NCI-H2196 treated with DMSO at 0.1 percent for 48 hours (cell line): ENCODE results near the gene CCDC74B.
A peak's percentile ranks its signal among the peaks of the same experiment; 100 is the strongest.
"Not testable (repeated sequence)": the region's sequence is repeated elsewhere in the genome, so short reads cannot be mapped to it uniquely, and the experiment has no call there.

Experiments
- DNase-seq: peaks from one replicate; lab custom pipeline; 2025; ENCODE audit not compliant: unreplicated experiment; lab: John Stamatoyannopoulos, UW

The CCDC74B gene

DNA sequence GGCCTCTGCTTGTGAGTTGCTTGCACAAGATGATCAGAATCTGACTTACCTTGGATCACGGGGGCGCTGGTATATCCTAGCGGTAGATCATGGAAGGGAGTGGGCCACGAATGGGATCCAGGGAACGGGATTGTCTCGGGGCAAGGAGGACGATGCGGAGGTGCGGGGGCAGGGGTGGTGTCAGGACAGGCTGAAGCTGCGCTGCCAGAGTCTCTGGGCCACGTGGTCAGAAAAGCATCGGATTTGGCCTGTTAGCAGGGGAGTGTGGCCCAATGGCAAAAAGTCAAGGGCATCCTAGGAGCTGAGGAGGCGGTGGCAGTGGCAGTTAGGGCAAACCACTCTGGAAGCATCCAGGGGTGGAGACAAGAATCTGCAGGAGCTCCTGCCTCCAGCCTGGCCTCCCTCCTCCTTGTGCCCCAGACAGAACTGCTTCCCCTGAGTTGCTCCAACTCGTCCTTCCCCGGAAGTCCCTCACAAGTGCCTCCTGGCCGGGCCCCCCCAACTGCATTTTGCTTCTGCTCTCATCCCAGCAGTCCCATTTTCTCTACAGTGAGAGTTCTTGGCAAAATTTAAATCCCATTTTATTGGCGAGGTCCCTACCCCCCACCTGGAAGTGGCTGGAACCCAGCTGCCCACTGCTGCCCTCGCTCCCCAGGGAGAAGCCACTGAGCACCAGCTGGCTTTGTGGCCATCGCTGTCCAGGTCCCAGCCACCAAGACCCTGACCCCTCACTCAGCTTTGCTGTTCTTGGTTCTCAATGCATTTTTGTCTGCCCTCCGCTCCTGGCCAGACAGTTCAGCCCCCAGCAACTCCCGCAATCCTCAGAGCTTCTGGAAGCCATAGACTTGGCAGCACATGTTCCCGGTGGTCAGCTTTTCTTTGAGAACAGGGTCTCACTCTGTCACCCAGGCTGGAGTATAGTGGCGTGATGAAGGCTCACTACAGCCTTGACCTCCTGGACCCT lies 5.6 kb upstream of the CCDC74B start:
- DNase-seq = no peak

DNA sequence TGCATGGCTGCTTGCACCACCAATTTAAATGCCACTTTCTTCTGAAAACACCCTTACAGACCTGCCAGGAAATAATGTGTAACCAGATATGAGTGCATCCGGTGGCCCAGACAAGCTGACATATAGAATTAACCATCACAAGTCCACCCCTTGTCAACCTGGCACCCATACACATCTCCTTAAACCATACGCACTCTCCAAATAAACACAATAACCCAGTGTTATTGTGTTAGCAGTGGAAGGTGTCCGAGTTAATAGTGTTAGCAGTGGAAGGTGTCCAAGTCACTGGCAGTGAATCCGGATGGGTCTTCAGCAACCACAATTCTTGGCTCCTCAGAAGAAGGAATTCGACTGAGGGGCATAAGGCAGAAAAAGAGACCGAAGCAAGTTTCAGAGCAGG lies 3.6 kb upstream of the CCDC74B start:
- DNase-seq = not testable (repeated sequence)

DNA sequence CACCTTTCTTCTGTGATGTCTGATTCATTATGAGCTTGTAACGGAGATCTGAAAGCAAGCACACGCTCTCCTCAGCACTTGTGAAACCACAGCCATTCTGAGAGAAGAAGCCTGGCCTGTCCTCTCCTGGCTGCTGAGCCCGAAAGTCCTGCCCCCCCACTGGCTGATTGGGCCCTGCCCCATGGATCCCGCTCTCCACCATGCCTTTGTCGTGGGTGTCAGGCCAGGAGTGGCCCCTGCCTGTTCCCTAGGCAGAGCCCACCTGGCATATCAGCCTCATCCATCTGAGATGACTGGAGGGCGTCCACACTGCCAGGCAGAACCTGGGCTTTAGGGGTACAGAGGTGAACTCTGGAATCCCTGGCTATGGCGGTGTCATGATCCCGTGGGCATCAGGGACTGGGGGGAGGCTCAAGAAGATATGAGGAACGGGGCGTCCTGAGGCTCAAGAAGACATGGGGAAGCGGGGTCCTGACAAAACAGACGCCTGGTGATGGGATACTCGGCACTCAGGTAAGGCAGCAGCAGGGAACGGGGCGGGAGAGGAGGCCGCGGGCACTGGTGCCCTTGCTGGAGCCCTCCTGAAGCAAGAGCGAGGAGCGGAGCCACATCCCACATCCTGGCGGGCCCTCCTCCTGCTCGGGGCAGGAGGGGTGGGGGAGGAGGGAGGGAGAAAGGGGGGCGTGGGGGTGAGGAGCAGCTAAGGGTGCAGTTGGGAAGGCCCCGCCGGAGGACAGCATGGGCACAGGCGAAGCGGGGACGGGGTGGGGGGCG lies 1.5 kb downstream of the CCDC74B start:
- not testable (repeated sequence) for DNase-seq

DNA sequence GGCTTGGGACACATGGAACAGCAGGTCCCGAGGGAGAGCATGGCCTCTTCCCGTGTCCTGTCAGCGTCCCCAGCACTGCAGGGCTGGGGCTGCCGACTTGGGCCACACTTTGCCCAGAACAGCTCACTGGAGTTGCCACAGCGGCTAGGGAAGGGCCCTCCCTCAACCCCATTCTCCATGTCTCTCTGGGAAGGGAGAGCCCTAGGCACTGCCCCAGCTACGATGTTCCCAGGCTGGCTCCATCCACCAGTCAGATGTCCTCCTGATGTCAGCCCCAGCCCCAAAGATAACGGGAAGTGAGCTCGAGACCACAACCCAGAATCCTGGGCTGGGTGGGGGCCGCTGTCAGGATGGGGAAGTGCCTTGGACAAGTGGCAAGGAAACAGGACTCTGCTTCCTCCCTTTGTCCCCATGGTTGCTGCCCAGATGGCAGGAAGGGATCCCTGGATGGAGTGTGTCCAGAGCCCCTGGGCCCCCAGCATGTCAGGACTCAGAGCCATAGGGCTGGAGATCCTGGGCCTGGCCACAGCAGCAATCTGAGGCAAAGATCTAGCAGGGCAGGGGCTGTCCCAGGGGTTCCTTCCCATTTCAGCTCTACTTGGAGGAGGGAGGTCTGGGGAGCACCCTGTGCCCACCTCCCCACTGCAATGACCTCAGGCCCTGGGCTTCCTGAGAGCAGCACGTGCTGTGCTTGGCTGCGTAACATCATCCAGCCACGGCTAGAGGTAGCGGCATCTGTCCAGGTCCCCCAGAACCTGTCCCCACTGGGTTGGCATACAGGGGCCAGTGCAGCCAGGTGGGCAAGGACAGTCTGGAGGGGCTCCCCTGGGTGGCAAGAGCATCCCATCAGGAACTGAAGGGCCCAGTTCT lies 2.3 kb downstream of the CCDC74B start:
- not testable (repeated sequence) for DNase-seq

DNA sequence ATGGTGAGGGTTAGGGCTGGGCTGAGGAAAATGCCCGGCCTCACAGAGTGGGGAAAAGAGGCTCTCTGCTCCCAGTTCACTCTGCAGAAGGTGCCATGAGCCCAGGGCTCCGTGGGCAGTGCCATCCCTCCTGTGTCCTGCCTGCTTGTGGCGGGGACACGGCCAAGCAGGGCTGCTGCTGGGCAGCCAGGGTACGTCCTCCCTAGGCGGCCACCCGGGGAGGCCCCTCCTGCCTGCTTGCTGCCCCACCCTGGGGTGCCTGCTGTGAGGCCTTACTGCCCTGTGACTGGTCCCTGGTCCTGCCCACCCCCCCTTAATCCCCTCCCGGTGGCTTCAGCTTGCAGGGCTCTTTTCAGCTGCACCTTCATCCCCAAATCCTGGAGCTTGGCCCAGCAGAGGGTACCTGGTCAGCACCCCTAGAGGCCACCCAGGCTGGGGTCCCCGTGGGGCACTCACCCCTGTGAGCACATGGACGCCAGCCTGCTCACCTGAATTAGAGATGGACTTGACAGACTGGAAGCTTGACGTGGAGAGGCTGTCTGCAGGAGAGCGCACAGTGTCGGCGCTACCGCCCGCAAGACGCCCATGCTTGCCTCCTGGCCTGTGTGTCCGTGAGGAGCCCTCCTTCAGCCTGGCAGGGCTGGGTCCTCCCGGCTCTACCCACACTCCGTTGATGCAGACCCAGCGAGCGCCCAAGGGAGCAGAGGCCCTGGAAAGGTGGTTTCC lies 3.1 kb downstream of the CCDC74B start:
- not testable (repeated sequence) for DNase-seq

DNA sequence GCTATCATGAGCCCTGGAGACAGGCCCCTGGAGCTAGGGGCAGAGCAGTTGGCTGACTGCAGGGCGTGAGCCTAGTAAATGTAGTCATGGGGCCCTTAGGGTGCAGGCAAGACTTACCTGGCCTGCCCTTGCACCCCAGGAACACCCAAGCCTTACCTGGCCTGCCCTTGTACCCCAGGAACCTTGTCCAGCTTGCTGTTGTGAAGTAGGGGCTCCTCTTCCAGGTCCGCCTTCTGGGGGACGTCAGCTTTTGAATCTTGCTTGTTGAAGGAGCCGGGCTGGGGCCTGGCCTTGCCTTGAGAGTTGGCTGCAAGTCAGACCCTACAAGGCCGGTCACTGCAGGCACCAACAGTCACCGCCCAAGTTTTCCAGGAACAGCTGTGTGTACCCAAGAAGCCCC lies 3.9 kb downstream of the CCDC74B start:
- not testable (repeated sequence) for DNase-seq

DNA sequence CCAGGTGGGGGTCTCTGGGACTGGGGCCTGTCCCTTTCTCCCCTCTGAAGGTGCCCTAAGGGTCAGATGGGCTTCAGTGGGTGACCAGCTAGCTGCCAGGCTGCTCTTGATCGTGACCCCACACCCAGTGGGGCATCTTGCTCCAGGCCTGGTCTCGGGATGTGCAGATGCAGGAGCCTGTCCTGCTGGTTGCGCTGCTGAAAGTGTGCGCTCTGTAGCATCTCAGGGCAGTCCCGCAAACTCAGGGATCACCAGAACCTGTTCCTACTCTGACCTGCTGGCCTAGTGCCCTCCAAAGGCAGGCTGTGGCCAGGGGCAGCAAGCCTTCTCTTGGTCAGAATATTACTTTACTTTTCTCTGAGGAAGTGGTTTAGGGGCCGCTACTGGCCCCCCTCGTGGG lies 4.4 kb downstream of the CCDC74B start:
- not testable (repeated sequence) for DNase-seq

DNA sequence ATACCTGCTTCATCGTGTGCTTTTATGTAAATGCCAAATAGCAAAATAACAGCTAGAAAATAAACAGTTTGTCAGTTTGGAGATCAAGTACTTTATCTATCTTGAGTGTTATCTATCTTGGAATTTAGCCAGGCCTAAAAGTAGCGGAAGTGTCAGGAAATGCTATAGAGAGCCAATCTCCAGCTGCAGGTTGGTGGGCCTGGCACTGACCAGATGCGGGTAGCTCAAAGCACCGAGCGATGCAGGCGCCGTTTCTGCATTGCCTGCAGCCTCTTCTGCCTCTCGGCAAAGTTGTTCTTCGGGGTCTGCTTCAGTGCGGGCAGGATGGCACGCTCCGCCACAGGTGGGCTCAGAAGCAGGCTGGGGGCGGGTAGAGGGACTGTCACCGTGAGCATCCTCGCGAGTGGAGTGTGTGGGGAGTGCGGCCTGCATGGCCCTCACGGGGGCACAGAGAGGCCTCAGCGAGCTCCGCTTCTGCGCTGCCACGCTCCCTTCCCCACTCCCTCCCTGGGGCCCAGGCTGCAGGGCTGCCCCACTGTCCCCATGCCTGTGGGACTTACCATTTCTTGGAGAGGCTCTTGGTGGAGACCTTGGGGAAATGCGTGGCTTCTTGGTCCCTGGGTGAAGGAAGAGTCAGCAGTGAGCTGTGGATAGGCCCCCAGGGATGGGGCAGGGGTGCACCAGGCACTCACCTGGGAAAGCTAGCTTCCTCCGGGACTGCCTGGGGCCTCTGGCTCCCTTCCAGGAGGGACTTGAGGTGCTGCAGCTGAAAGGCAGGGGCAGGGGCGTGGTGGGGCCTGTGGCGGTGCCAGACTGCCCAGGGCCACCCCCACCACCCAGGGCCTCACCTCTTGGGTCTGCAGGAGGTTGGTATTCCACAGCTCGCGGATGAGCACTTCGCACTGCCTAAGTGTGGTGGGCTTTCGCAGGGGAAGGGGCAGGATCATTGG lies 5.3 kb downstream of the CCDC74B start:
- peak; percentile 30 for DNase-seq

DNA sequence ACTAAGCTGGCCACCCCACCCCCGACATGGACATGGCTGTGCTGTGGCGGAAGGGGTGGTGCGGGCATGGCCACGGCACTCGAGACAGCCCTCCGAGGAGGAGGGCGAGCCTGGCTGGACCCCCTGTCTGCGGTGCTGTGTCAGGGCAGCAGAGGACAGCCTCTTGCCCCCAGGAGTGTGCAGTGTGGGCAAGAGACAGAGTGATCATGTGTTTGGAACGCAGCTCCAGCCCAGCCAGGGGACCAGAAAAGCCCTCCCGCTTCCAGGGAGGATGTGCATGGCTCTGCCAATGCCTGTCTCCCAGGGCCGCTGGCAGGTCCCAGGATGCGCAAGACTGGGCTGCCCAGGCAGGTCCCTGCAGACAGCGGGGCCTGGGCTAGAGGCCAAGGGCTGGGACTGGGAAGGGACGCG lies 6.1 kb downstream of the CCDC74B start:
- DNase-seq = peak; percentile 51

DNA sequence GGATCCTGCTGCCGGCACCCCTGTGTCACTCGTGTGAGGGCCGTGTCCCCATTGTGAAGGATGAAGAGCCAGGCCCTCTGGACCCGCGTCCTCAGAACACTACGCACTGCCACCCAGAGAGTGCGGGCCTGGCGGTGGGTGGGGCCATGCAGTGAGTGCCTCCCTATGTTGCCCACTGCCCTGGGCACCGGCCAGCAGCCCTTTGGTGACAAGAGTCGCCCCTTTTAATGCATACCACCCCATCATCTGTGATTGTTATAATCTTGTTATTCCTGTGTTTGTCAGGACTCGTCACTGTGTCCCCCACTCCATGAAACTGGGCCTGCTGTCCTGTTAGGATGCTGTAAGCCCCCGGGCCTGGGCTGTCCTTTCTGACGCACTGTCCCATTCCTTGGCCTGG lies 6.6 kb downstream of the CCDC74B start:
- not testable (repeated sequence) for DNase-seq

DNA sequence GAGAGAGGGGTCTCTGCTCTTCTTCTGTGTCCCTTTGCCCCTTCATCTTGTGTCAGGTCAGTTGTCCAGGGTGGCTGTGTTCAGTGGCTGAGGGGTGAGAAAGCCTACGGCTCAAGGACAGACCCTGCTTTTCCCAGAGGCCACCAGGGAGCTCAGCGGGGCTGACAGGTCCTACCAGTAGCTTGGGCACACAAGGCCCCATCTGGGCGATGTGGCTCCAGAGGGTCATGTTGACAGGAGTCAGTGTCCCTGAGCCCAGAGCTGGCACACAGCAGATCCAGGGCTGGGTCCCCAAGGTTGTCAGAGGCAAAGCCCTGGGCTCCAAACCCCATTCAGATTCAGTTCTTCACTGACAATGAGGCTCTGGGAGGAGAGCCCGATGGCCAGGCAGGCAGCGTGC lies 7.8 kb downstream of the CCDC74B start:
- not testable (repeated sequence) for DNase-seq

DNA sequence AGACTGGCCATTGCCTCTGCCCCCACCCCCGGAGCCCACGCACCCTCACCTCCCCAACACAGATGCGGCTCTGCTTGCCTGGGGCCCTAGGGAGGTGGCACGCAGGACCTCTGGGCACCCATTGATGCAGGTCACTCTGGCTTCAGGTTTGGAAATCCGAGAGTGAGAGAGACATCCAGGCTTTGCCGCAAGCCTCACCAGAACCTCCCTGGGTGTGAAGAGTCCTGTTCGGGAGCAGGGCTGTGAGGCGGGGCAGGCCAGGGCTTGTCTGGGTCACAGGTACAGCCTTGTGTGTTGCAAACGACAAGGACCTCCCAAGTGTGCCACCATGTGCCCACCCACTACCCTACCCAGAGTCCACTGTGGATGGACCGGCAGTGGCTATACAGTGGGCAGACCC lies 8.4 kb downstream of the CCDC74B start:
- DNase-seq = not testable (repeated sequence)

DNA sequence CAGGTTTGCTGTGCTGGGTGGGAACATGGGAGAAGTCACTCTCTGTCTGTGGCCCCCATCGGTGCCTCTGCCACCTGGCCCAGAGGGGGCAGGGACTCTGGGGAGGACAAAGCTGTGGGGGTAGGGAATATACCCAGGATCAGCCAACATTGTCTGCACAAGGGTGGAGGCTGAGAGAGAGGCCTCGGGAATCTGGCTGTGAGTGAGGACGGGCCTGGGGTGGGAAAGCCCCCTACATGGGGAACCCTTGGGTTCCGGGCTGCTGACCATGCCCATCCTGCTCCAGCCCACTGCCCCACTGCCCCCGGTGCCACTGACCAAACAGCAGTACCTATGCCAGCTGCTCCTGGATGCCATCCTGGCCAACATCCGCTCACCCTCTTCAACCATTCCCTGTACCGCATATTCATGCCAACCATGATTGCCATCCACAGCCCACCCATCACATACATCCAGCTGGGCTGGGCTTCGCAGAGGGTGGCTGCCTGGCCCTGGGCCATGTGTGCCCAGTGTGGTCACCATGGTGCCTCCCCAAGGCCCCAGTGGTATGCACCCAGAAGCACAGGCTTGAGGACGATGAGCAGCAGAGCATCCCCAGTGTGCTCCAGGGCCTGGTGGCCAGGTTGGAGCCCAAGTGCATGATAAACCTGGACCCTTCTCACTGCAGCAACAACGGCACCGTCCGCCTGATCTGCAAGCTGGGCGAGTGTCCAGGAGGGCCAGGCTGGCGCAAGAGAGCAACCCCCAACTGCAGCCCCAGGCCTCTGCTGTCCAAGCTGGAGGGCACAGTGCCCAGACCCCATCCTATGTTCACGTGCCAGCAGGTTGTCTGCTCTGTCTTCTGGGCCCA lies 9.0 kb downstream of the CCDC74B start:
- DNase-seq = no peak

DNA sequence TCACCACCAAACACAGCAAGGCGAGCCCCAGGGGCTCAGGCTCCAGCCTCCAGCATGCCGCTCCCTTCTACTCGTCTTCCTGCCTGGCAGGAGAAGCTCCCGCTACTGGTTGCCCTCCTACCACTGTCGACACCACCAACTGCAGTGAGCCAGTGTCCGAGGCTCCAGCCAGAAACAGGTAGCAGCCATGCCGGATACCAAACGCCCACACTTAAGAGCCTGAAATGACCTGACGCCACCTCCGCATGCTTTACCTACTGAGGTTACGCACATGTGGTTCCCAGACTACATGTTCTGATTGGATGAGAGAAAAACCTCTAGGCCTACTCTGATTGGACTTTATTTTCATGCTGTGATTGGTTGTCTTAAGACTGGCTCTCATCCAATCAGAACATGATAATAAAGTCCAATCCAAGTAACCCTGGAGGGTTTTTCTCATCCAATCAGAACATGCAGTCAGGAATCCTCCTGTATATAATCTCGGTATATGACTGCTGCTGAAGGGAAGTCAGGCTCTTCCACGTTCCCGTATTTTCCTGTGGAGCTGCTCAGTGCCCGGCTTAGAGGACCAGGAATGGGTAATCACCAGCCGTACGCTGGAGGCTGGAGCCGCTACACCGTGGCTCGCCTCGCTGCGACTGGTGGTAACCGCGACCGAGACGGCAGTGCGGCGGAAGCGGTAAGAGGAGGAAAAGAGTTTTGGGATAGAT lies 15.6 kb downstream of the CCDC74B start, which contains the start of gene POTEF:
Gene POTEF (minus strand): TSS at position 103 of the 710 bp plus-strand sequence. CDS start 8,707 bp downstream, outside the sequence.
- DNase-seq = not testable (repeated sequence)

DNA sequence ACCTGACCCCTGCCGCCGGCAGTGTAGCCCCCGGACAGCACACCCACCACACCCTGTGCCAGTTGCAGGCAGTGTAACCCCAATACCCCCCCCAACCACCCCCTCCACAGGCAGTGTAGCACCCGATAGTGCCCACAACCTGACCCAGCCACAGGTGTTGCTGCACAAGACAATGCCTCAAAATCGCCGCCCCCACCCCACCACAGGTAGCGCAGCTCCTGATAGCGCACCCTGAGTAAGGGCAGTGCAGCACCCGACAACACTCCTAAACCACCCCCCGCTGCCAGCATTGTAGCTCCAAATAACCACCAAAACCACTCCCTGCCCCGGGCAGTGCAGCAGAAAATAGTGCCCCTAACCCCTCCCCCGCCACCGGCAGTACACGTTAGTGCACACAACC lies 16.4 kb downstream of the CCDC74B start:
- DNase-seq = not testable (repeated sequence)

DNA sequence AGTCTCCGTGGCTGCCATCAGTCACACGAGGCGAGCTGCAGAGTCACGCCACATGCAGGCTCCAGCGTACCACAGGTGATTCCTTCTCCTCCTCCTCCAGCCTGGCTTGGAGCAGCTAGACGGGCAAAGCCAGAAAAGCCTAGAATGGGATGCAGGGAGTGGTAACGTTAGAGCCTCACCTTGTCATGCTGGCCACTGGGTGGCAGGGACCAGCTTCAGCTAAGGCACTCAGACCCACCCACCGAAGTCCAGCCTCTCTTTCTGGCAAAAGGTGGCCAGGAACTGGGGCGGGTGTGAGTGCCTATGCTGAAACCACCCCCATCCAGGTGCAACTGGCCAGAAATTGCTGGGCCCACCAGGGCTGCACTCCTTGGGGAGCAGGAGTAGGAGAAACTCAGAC lies 17.2 kb downstream of the CCDC74B start:
- not testable (repeated sequence) for DNase-seq

DNA sequence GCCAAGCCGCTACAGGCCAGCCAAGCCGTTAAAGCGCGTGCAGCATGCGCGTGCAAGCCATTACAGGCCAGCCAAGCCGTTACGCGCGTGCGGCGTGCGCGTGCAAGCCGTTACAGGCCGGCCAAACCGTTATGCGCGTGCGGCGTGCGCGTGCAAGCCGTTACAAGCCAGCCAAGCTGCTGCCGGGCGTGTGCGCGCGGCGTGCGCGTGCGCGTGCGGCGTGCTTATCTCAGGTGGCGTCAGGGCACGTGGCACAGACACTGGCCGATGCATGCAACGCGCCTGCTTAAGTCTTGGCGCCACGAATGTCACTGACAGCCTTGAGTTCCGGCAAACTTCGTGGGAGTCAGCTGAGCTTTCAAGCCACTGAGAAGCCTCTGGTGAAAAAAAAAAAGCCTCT lies 24.0 kb downstream of the CCDC74B start:
- not testable (repeated sequence) for DNase-seq
